Measurements from ENCODE around the gene ANKRD34C.
A peak's percentile ranks its signal among the peaks of the same experiment; 100 is the strongest.
"Not testable (repeated sequence)": the region's sequence is repeated elsewhere in the genome, so short reads cannot be mapped to it uniquely, and the experiment has no call there.

The ANKRD34C gene

DNA sequence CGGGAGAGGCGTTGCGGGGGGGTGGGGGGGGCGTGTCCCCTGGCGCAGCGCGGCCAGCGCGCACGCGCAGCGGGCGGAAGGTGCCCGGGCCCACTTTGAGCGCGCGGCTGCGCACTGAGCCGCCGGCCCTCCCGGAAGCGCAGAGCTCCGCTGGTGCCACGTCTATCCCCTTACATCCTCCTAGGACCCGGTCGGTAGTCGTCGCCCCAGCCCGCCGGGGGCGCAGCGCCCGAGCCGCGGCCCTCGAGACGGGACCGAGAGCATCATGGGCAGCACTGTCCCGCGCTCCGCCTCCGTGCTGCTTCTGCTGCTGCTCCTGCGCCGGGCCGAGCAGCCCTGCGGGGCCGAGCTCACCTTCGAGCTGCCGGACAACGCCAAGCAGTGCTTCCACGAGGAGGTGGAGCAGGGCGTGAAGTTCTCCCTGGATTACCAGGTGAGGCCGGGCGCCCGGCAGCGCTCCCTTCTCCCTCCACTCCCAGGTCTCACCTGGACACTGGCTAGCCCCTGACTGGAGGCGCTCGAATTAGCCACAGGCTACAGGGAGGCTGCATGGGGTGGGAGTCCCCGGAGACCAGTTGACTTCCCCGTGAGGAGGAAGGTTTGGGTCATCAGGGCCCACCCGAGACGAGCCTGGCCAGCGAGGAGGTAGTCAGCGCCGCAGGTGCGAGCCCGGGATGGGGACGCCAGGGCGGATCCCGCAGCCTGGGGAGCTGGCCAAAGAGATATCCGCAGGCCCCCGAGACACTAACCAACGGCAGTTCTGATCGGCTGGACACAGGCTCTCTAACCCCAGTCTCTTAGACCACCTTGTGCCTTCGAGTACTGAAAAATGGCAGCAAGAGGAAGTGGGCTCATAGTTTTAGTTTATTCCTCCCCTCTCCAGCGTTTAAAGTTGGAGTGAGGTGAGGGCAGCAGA lies 28.7 kb downstream of the ANKRD34C start, which contains the start of gene TMED3:
Gene TMED3 (plus strand): TSS at position 128 of the 916 bp plus-strand sequence. CDS start 138 bp downstream, at position 266.
- intact Hi-C loops (cut with DNase I) = no loop called here
- DNase-seq = peak; percentile 49 to 96 (median 64)

DNA sequence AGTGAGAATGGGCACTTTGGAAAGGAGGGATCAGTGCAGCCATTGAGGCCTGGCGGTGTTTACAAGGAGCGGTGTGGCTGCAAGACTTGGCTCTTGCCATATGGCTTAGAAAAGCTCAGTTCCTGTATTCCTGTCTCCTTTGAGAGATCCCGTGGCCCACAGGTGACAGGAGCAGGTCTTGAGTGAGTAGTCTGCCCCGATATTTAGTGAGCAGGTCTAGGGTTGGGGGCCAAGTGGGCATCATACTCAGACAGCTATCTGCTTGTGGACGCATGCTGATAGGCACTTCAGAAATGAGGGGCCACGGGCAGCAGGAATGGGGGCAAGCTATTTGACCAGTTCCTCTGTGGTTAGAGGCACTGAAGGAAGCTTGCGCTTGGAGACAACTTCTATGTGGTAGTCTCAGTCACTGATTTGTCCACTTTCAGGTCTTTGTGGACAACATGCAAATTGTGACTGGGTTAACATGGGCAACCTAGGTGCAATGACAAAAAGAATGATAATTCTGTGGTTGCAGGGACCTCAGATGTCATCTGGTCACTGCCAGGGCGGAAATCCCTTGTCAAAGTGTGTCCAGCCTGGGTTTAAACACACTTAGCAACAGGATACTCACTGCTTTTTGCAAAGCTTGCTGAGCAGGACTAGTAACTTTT lies 29.5 kb downstream of the ANKRD34C start:
- DNase-seq = no peak
- intact Hi-C loops (cut with DNase I) = no loop called here

- no peak for DNase-seq
- intact Hi-C loops (cut with DNase I) = no loop called here
Measured at GRCh38 chr15:79314186-79314585, 31.7 kb downstream of the ANKRD34C start.

- intact Hi-C loops (cut with DNase I) = no loop called here
- DNase-seq = no peak
Measured at GRCh38 chr15:79314811-79315210, 32.3 kb downstream of the ANKRD34C start.

DNA sequence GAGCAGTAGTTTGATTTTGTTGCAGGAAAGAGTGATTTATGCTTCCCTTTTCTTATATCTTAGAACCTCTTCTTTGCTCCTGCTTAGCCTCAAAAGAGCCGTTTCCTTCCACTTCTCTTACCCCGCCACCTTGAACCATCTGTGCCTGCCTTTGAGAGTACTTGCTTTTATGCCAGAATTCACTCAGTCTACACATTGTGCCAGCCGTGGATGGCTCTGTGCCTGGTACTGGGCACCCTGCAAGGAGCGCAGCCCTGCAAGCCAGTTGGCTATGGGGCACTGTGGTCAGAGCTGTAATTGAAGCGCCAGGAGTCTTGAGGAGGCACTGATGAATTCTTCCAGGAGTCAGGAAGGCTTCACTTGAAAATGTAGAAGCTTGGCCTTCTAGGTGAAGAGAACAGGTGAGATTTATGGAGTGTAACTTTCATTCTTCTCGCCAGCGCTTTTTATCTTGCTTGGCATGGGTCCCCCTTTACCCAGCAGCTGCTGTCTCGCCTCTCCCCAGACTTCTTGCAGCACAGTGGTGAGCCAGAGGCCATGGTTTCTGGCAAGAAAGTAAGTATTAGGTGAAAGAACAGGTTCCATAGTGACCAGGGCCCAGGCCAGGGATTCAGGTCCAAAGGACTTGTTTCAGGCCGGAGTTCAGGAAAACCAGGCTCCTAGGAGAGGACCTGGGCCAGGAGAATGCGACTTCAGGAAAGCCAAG lies 33.3 kb downstream of the ANKRD34C start:
- peak in 9 of 10 donors; percentile 34 to 90 (median 65) for DNase-seq
- intact Hi-C loops (cut with DNase I) = no loop called here

- intact Hi-C loops (cut with DNase I) = no loop called here
- no peak for DNase-seq
Measured at GRCh38 chr15:79316864-79317263, 34.3 kb downstream of the ANKRD34C start.

DNA sequence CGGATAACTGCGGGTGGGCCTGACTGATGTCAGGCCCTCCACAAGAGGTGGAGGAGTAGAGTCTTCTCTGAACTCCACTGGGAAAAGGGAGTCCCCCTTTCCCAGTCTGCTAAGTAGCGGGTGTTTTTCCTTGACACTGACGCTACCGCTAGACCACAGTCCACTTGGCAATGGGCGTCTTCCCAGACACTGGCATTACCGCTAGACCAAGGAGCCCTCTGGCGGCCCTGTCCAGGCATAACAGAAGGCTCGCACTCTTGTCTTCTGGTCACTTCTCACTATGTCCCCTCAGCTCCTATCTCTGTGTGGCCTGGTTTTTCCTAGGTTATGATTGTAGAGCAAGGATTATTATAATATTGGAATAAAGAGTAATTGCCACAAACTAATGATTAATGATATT lies 37.5 kb downstream of the ANKRD34C start:
- not testable (repeated sequence) for DNase-seq

GRCh38 chr15:79321876-79322275 lies 39.4 kb downstream of the ANKRD34C start:
- intact Hi-C loops (cut with DNase I) = no loop called here
- DNase-seq = no peak

More for the DNA sequence above, 37.5 kb downstream of the ANKRD34C start:
- intact Hi-C loops (cut with DNase I) = not testable (repeated sequence)

DNA sequence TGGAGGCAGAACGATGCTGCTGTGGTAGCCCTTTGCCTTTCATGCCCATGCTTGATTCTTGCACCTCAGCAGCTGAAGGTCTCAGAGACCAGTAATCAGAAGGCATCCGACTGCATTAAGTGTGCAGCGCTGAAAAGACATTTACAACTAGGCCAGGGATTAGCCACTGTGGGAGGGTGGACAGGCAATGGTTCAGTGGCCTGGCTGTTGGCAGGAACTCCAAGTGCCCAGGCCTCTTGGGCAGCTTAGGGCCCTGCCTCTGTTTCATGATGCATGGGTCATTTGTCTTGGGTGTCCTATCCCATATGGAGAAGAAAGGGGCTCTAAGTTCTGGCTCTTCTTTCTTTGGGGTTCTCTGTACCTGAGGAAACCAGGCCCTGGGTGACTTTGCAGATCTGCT lies 39.8 kb downstream of the ANKRD34C start:
- no peak for DNase-seq
- intact Hi-C loops (cut with DNase I) = no loop called here

- DNase-seq = no peak
- intact Hi-C loops (cut with DNase I) = no loop called here
Measured at GRCh38 chr15:79322945-79323344, 40.4 kb downstream of the ANKRD34C start.

DNA sequence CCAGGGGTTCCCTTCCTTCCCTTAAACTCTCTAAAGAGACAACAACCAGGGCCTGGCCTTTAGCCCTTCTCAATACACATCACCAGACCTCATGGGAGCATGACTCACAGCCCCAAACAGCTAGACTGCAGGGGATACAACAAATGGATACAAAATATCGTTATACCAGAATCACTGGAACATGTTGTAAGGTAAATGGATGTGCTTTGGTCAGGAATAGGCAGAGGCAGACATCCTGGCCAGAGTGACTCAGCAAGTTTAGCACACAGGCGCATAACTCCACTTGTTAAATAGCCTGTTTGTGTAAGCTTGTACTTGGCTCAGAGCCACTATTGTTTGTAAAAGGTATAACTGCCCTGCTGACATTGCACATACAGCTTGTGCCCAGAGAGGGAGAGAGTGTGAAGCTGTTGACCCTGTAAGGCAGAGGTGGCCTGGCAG lies 46.7 kb downstream of the ANKRD34C start:
- DNase-seq = no peak
- intact Hi-C loops (cut with DNase I) = no loop called here
